HG03097 (cell line): ENCODE data around the gene CD247.
"Not testable (repeated sequence)": the region's sequence is repeated elsewhere in the genome, so short reads cannot be mapped to it uniquely, and the experiment has no call there.

Experiments
- ATAC-seq: cut with Tn5 transposase; IDR thresholded peaks from one replicate; pipeline ENCODE4 v1.9.1; 2021; ENCODE audit not compliant: unreplicated experiment, low FRiP score

CD247 gene

GRCh38 chr1:167518331-167518700, at the start of gene CD247:
Gene CD247 (minus strand): TSS chr1:167518529. CDS start chr1:167518465, 64 bp downstream.
- ATAC-seq, result no peak

DNA sequence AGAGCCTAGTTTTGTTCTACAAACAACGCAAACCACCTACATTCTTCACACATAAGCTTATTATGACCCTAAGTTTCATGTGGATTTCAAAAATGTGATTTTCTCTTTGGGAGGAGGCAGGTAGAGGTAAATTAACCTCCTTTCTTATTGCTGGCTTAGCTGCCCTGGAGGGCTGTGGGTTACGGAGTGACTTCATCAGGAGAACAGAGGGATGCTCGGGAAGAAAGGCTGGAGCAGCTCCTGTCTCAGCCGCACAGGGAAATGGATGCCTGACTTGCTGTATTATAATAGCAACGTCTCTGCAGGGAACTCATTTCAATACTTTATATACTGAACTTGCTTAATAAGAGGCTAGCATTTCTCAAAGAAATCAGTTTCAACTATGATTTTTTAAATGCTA, 49.3 kb upstream of the CD247 start:
- no peak for ATAC-seq

- no peak for ATAC-seq
Measured at GRCh38 chr1:167566766-167567165, 48.4 kb upstream of the CD247 start.

GRCh38 chr1:167565922-167566321, 47.6 kb upstream of the CD247 start:
- no peak for ATAC-seq

GRCh38 chr1:167564612-167565270, 46.4 kb upstream of the CD247 start:
- no peak for ATAC-seq

GRCh38 chr1:167563579-167564246, 45.4 kb upstream of the CD247 start:
- no peak for ATAC-seq

DNA sequence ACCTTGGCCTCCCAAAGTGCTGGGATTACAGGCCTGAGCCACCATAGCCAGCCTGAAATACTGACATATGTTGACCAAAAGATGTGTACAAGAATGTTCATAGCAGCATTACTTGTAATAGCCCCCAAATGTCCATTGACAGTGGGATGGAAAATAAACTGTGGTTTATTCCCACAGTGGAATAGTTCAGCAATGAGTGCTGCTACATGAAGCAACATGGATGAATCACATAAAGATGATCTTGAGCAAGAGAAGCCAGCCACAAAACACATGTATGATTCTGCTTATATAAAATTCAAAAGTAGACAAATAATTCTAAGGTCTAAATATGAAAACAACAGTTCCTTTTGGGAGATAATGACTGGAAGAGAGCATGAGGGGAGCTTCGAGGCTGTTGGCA, 44.4 kb upstream of the CD247 start:
- no peak for ATAC-seq

- no peak for ATAC-seq
Measured at GRCh38 chr1:167561753-167562152, 43.4 kb upstream of the CD247 start.

GRCh38 chr1:167555971-167556714, 37.8 kb upstream of the CD247 start:
- ATAC-seq, result peak; percentile 34

DNA sequence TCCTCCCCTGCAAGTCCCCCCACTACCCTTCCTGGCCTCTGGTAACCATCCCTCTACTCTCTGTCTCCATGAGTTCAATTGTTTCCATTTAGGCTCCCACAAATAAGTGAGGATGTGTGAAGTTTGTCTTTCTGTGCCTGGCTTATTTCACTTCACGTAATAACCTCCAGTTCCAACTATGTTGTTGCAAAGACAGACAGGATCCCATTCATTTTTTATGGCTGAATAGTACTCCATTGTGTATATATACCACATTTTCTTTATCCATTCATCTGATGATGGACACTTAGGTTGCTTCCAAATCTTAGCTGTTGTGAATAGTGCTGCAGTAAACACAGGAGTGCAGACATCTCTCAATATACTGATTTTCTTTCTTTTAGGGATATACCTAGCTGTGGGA, 36.7 kb upstream of the CD247 start:
- ATAC-seq, result not testable (repeated sequence)

DNA sequence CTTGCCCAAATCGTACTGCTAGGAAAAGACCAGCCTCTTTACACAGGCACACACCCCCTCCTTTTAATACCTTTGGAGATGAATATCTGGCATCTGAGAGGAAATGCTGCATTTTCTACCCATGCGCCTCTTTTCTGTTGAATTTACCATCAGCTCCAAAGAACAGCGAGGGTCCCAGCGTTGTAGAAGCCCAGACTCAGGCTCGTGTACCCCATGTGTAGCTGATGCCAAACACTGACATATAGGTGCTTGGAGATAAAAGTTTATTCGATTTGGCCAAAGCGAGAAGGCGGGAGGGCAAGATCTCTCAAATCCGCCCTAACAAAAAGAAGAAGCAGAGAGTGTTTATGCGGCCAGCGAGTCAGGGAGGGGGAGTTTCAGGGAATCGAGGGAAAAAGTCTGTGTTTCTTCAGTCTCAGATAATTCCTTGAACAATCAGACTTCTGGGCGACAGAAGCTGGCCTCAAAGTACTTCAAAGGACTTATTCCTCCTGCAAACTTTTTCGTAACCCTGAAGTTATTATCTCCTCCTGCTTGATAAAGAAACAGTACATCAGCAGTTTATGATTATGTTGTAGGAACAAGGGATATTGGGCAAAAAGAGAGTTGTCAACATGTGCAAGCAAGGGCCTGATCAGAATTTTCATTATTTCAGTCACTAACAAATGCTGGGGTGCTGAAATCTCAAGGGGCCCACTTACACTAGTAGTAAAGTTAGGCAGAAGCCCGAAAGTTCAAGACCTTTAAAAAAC, 35.9 kb upstream of the CD247 start:
- peak; percentile 9 for ATAC-seq

DNA sequence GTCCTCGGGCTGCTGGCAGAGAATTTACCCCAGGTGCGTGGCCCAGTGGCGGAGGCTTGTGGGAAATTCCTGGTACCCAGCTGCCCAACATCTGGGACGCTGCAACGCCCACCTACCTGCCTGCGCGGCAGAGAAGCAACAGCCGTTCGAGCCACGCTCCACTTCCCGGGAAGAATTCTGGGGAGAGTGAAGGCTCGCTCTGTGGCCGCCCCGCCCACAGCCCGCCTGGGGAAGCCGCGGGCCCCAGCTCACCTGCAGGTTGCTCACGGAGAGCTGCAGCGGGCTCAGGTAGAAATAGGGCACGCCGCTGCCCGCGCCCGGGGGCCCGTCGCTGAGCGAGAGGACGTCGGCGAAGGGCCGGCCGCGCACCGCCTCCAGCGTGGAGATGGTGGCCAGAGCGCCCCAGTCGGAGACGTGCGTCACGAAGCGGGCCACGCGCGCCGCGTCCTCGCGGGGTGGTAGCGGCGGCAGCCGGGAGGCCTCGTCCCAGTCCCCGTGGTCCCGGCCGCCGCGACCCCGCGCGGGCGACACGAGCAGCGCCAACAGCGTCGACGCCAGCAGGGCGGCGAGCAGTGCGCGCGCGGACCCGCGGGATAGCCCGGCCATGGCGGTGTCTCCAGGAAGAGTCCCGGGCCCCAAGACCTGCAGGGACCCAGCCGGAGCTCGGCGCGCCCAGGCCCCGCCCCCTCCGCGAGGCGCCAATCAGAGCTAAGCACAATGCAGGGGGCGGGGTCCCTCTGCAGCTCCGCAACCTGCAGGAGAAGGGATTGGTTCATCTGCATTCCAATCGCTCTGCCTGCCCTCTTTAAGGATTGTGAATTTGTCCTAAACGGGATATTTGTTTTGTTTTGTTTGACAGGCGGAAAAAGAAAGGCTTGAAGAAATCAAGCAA, 35.1 kb upstream of the CD247 start, which contains the start of gene CREG1:
Gene CREG1 (minus strand): TSS at position 627 of the 892 bp plus-strand sequence.
- ATAC-seq, result peak; percentile 95

GRCh38 chr1:167551362-167551761, 33.0 kb upstream of the CD247 start:
- ATAC-seq, result no peak

GRCh38 chr1:167548059-167548932, 30.0 kb upstream of the CD247 start:
- ATAC-seq, result no peak

DNA sequence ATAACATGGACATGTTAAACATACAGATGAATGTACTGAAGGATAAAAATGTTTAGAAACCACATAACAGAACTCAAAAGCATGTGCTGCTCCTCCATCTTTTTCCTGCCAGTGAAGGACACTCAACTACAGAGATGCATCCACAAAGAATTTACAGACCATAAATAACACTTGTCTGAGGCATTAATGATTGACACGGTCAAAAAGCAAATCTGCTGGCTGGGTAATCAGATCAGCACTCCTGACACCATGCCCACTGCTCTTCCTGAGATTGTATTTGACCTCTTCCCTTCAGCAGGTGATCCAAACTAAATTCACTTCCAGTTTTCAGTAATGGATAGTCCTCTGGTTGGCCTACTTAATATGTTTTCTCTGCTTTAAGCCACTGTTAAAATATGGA, 28.6 kb upstream of the CD247 start:
- no peak for ATAC-seq

DNA sequence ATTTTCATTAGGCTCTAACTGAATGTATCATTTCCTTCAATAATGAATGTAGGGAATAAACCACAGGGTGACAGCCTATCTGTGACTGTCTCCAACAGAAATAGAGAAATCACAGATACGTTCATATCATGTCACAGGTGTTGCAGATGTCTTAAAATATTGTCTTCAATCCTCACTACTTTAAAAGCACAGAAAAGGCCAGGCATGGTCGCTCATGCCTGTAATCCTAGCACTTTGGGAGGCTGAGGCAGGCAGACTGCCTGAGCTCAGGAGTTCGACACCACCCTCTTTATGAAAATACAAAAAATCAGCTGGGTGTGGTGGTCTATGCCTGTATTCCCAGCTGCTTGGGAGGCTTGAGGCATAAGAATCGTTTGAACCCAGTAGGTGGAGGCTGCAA, 27.0 kb upstream of the CD247 start:
- ATAC-seq, result no peak

DNA sequence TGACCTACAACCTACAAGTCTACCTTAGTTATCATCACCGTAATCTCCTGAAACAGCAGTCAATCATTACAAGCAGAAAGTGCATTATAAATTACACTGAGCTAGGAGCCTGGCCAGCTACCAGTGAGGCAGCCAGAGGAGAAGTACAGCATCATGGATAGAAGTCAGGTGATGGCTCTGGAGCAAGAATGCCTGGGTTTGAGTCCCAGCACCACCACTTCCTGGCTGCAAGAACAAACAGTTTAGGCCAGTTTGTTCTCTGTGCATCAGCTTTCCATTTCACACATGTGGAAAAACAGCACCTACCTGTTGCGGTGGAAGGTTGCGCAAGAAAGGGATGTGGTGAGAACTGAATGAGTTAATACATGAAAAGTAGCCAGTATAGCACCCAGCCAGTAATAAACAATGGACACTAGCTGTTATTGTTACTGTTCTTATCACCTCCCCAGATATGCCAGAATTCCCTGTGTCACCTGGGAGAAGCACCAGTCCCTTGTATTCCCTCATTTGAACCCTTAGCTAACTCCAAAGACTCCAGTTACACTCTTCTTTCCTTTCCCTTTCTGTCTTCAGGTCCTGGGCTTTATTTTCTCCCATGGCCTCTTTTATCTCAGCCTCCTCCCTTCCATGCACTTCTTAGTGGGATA, 26.2 kb upstream of the CD247 start:
- no peak for ATAC-seq

DNA sequence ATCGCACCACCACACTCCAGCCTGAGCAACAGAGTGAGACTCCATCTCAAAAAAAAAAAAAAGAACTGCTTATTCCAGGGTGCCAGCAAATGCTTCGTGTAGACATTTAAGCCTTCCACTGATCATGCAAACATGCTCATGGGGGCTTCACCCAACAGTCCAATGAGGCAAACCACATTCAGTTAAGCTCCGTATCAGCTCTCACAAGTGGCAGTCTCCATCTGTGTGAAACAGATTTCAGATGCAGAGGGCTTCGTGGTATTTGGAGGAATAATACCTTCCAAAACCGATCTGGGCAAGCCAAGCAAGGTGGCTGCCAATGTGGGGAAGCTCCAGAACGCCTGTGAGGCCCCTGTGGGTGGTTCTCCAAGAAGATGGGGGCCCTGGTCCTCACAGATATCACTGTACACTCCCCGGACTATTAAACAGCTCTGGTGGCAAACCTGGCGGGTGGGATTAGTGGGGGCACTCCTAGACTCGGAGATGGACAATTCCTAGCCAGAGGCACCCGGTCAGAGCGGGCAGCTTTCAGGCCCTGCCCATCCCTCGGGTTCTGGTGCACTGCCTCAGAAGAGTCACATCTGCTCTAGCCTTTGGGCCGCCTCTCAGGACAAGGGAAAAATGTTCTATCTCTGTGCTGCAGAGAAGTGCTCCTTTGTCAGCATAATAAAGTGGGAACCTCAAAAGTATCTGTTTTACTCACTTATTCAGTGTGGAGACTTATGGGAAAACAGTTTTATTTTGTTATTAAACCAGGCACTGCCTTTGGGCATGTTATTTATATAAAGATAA, 25.1 kb upstream of the CD247 start:
- no peak for ATAC-seq
